ENCODE data around the gene SCN11A. TPM values are rescaled to one million over a fixed set of nuclear protein-coding genes. Genes with fewer than 3 reads are reported as not detected.

SCN11A gene
- total RNA-seq, 4 donors from 2014 or later, result 0.27 to 1.9 (median 0.36) TPM

GRCh38 chr3:39099242-39099641 is 47.5 kb upstream of the SCN11A start:
- Histone ChIP-seq H3K9me3 (no peaks in the 10 kb centered on the region), H3K36me3 (peaks cover 0 to 32% (median 6%) of the 10 kb centered on the region in 4 donors), H3K27ac (no peak overlapping the region), H3K4me1 (peaks cover 0 to 14% (median 9%) of the 10 kb centered on the region in 4 donors), H3K27me3 (no peaks in the 10 kb centered on the region), H3K4me3 (no peak overlapping the region)
- 87% methylated on average over 1 of the region's 1 CpG; no CpG with 5 or more reads in 1 of the 2 donors for WGBS, 2 donors (ENCODE audit: low coverage in 1 of 2)
- intact Hi-C loops (cut with DNase I; ENCODE audit: low total_unique reads) (no loop called here), in situ Hi-C loops (cut with MboI; ENCODE audit: low pct_ligation_motif_present in 1 of 4, low pct_unique_long_range_greater_than_20kb in 1 of 4, low sequenced_read_pairs in 3 of 4) (no loop called here)
- DNase-seq, result no peak
- no peak for TF ChIP-seq EP300 (IDR thresholded peaks at IDR 0.05; ENCODE audit: low read depth)
- TF ChIP-seq POLR2AphosphoS5 (IDR thresholded peaks at IDR 0.05), result no peak
- no peak for TF ChIP-seq POLR2A (IDR thresholded peaks at IDR 0.05)
- TF ChIP-seq CTCF (IDR thresholded peaks at IDR 0.05), result no peak

GRCh38 chr3:39098473-39099000 is 46.8 kb upstream of the SCN11A start:
- in situ Hi-C loops (cut with MboI; ENCODE audit: low pct_ligation_motif_present in 1 of 4, low pct_unique_long_range_greater_than_20kb in 1 of 4, low sequenced_read_pairs in 3 of 4) (no loop called here), intact Hi-C loops (cut with DNase I; ENCODE audit: low total_unique reads) (no loop called here)
- Histone ChIP-seq H3K9me3 (no peaks in the 10 kb centered on the region), H3K36me3 (peaks cover 0 to 38% (median 9%) of the 10 kb centered on the region in 4 donors), H3K27me3 (no peaks in the 10 kb centered on the region), H3K27ac (no peak overlapping the region), H3K4me1 (peaks cover 0 to 7% (median 3%) of the 10 kb centered on the region in 4 donors), H3K4me3 (no peak overlapping the region)
- WGBS, 2 donors (ENCODE audit: low coverage in 1 of 2), result 88% methylated on average over 8 of the region's 8 CpGs; no CpG with 5 or more reads in 1 of the 2 donors
- no peak for DNase-seq
- TF ChIP-seq CTCF (IDR thresholded peaks at IDR 0.05) (no peak), POLR2AphosphoS5 (IDR thresholded peaks at IDR 0.05) (no peak), EP300 (IDR thresholded peaks at IDR 0.05; ENCODE audit: low read depth) (no peak), POLR2A (IDR thresholded peaks at IDR 0.05) (no peak)

GRCh38 chr3:39097716-39098472 is 46.1 kb upstream of the SCN11A start:
- DNase-seq, result no peak
- Histone ChIP-seq H3K27ac (no peak overlapping the region), H3K36me3 (peaks cover 0 to 38% (median 9%) of the 10 kb centered on the region in 4 donors), H3K27me3 (no peaks in the 10 kb centered on the region), H3K4me1 (peaks cover 0 to 4% (median 0%) of the 10 kb centered on the region in 4 donors), H3K9me3 (no peaks in the 10 kb centered on the region), H3K4me3 (no peak overlapping the region)
- in situ Hi-C loops (cut with MboI; ENCODE audit: low pct_ligation_motif_present in 1 of 4, low pct_unique_long_range_greater_than_20kb in 1 of 4, low sequenced_read_pairs in 3 of 4) (no loop called here), intact Hi-C loops (cut with DNase I; ENCODE audit: low total_unique reads) (no loop called here)
- TF ChIP-seq EP300 (IDR thresholded peaks at IDR 0.05; ENCODE audit: low read depth) (no peak), POLR2AphosphoS5 (IDR thresholded peaks at IDR 0.05) (no peak), POLR2A (IDR thresholded peaks at IDR 0.05) (no peak), CTCF (IDR thresholded peaks at IDR 0.05) (no peak)
- 98% methylated on average over 5 of the region's 8 CpGs; no CpG with 5 or more reads in 1 of the 2 donors for WGBS, 2 donors (ENCODE audit: low coverage in 1 of 2)

- Histone ChIP-seq H3K36me3 (peaks cover 0 to 44% (median 10%) of the 10 kb centered on the region in 4 donors), H3K4me1 (peaks cover 0 to 4% (median 0%) of the 10 kb centered on the region in 4 donors), H3K4me3 (no peak overlapping the region), H3K27ac (no peak overlapping the region), H3K27me3 (no peaks in the 10 kb centered on the region), H3K9me3 (no peaks in the 10 kb centered on the region)
- TF ChIP-seq CTCF (IDR thresholded peaks at IDR 0.05) (no peak), EP300 (IDR thresholded peaks at IDR 0.05; ENCODE audit: low read depth) (no peak), POLR2A (IDR thresholded peaks at IDR 0.05) (no peak), POLR2AphosphoS5 (IDR thresholded peaks at IDR 0.05) (no peak)
- no peak for DNase-seq
- intact Hi-C loops (cut with DNase I; ENCODE audit: low total_unique reads) (no loop called here), in situ Hi-C loops (cut with MboI; ENCODE audit: low pct_ligation_motif_present in 1 of 4, low pct_unique_long_range_greater_than_20kb in 1 of 4, low sequenced_read_pairs in 3 of 4) (no loop called here)
- 47% methylated on average over 3 of the region's 3 CpGs; no CpG with 5 or more reads in 1 of the 2 donors for WGBS, 2 donors (ENCODE audit: low coverage in 1 of 2)
Measured at GRCh38 chr3:39096775-39097174, 45.0 kb upstream of the SCN11A start.
